NCI-H526 treated with DMSO at 0.1 percent for 48 hours (cell line): ENCODE results near the gene ZNF761.
A peak's percentile ranks its signal among the peaks of the same experiment; 100 is the strongest.
"Not testable (repeated sequence)": the region's sequence is repeated elsewhere in the genome, so short reads cannot be mapped to it uniquely, and the experiment has no call there.

Experiments
- DNase-seq: peaks from one replicate; lab custom pipeline; 2025; lab: John Stamatoyannopoulos, UW

ZNF761 gene

GRCh38 chr19:53460131-53460721, 28.4 kb downstream of the ZNF761 start:
- not testable (repeated sequence) for DNase-seq

DNA sequence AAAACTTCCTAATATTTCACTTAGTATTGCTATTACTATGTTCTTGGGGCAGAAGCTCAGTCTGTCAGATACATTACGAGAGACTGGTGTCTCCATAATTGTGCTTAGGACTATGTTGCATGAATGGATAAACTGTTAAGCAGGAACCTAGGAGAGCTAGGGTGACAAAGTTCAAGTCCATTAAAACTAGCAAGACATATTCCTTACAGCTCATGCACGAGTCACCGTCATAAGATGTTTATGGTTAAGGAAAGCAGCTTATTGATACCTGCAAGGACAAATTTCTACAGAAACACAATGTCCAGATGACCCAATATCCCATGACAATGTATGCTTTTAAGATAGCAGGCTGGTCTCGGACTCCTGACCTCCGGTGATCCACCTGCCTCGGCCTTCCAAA, 30.1 kb downstream of the ZNF761 start:
- DNase-seq: no peak

GRCh38 chr19:53462861-53463260, 31.1 kb downstream of the ZNF761 start:
- no peak for DNase-seq

- no peak for DNase-seq
These were observed 31.5 kb downstream of the ZNF761 start for GRCh38 chr19:53463263-53463662.

DNA sequence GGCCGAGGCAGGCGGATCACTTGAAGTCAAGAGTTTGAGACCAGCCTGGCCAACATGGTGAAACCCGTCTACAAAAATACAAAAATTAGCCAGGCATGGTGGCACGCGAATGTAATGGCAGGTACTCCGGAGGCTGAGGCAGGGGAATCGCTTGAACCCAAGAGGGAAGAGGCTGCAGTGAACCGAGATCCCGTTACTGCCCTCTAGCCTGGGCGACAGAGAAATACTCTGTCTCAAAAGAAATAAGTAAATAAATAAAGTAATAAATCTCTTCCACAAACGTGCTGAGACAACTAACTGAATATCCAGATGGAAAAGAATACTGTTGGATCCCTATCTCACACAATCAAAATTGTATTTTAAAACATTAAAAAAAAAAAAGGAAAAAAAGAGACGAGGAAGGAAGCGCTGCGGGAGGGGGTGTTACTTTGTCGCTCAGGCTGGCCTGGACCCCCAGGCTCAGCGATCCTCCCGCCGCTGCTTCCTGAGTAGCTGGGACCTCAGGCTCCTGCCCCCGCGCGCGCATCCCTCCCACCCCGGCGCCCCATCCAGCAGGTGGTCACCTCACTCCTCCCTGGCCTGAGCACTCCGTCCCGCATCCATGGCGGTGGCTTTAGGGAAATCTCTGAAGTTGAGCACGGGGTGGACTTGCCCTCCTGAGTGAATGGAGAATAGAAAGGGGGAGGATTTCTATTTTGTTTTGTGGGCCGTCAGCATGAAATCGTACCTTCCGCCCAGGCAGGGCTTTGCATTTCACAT, 35.1 kb downstream of the ZNF761 start:
- DNase-seq: no peak

- DNase-seq: peak; percentile 79
These were observed 35.9 kb downstream of the ZNF761 start, which contains the start of gene ZNF813 for GRCh38 chr19:53467485-53468262. Gene ZNF813 (plus strand): TSS chr19:53467733. CDS start chr19:53483823, 16,090 bp downstream.

DNA sequence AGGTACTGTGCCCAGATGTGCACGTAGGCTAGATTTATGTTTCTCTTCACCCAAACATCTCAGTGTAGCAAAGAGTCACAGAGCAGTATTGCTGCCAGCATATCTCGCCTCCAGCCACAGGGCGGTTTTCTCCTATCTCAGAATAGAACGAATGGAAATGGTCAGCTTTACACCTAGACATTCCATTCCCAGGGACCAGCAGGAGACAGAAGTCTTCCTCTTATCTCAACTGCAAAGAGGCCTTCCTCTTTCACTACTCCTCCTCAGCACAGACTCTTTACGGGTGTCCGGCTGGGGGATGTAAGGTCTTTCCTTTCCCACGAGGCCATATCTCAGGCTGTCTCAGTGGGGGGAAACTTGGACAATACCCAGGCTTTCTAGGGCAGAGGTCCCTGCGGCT, 36.8 kb downstream of the ZNF761 start:
- DNase-seq: not testable (repeated sequence)

DNA sequence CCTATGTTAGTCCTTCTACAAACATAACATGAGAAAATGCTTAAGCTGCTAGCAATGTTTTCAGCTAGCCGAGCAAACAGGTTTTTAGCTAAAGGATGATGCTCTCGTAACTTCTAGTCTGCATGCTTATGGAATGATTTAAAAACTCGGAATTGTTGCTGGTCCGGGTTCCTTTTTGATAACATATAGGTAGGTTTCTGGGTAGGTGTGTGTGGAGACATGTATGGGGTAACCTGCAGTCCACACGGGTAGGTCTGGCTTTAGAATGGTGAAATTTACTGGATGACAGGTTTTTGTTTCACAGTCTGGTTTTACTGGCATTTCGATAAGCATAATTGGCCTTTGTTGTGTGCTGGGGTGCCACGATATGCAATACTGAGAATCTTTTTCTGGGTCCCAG, 40.1 kb downstream of the ZNF761 start:
- no peak for DNase-seq

GRCh38 chr19:53474832-53475231, 43.0 kb downstream of the ZNF761 start:
- not testable (repeated sequence) for DNase-seq

DNA sequence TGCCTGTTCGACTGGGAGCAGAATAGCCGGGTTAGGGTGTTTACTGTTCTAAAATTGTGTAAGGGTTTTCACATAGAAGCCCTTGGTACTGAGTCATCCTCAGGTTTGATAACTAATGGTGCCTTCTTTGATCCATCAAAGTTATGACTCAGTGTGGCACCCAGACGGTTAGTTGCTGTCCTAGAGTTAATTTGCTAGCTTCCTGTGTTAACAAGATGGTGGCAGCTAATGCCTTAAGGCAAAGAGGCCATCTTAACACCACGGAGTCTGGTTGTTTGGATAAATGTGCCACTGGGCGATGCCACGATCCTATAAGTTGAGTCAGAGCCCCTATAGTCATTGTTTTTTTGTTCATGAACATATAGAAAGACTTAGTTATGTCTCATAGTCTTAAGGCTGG, 43.7 kb downstream of the ZNF761 start:
- DNase-seq: not testable (repeated sequence)

GRCh38 chr19:53483751-53484150, 52.0 kb downstream of the ZNF761 start:
- DNase-seq: not testable (repeated sequence)

GRCh38 chr19:53485046-53486004, 53.5 kb downstream of the ZNF761 start:
- no peak for DNase-seq

- no peak for DNase-seq
These were observed 60.4 kb downstream of the ZNF761 start for GRCh38 chr19:53492153-53492552.

GRCh38 chr19:53497311-53498023, 65.7 kb downstream of the ZNF761 start:
- not testable (repeated sequence) for DNase-seq

- not testable (repeated sequence) for DNase-seq
These were observed 66.2 kb downstream of the ZNF761 start for GRCh38 chr19:53498024-53498395.

DNA sequence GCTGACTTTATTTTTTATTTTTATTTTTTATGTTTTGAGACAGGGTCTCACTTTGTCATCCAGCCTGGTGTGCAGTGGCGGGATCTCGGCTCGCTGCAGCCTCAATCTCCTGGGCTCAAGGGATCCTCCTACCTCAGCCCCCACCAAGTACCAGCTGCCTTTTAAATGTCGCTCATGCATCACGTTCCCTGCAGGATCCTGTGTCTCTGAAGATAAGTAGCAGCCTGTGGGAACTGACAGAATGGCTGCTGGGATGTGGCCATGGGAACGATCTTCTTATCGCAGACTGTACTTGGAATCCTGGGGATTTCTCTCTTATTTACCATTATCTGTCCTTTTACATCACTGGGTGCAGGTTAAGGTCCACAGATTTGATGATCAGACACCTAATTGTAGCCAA, 71.4 kb downstream of the ZNF761 start:
- DNase-seq: not testable (repeated sequence)

DNA sequence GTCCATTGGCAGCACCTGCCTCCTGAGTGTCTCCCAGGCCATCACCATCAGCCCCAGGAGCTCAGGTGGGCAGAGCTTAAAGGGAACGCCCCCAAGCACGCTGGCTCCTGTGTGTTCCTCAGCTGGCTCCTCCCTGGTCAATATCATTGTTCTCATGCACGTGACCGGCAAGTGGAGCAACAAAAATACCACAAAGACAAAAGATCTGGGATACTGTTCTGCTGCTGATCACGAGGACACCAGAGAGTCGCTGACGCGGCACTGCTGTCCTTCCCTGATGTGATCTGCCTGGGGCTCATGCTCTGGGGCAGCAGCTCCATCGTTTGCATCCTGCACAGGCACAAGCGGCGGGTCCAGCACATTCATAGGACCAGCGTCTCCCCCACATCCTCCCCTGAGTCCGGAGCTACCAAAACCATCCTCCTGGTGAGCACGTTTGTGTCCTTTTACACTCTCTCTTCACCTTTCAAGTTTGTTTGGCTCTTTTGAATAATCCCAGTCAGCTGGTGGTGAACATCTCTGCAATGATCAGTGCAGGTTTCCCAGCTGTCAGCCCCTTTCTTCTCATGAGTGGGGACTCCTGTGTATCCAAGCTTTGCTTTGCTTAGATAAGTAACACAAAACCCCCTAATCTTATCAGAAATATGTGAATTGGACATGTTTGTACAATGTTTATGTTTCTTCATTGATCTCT, 72.0 kb downstream of the ZNF761 start:
- not testable (repeated sequence) for DNase-seq

DNA sequence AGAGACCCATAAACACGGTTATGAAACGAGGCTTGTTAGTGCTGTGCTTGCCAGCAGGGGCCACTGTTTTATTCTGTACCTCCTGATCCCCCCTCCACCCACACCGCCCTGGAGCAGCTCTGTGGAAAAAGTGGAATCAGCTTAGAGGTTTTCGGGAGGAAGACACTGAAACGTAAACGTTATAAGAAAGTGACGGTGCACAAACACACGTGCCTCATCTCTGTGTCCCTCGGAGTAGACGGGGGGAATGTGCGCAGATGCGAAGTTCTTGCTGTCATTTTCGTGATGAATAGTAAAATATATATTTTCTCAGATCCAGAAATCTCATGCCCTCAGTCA, 72.5 kb downstream of the ZNF761 start:
- peak; percentile 23 for DNase-seq

DNA sequence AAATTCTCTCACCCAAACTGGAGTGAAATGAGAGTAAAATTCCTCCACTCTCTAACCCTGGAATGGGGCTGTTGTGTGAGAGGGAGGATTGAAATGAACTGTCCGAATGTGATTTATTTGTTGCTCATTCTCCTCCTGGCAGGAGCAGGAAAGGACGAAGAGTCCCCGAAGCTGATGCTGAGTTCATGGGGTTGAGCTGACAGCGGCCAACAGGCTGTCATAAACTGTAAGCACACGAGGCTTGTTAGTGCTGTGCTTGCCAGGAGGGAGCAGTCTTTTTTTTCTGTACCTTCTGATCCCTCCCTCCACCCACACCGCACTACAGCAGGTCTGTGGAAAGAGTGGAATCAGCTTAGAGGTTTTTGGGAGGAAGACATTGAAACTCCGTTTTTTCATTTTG, 73.1 kb downstream of the ZNF761 start:
- DNase-seq: no peak

- no peak for DNase-seq
These were observed 74.9 kb downstream of the ZNF761 start for GRCh38 chr19:53506728-53507127.
